Measurements from ENCODE around the gene TRAP1. TPM values are rescaled to one million over a fixed set of nuclear protein-coding genes. Genes with fewer than 3 reads are reported as not detected.

The TRAP1 gene
- total RNA-seq, 2 experiments from 2014 or later: 366 to 377 TPM

DNA sequence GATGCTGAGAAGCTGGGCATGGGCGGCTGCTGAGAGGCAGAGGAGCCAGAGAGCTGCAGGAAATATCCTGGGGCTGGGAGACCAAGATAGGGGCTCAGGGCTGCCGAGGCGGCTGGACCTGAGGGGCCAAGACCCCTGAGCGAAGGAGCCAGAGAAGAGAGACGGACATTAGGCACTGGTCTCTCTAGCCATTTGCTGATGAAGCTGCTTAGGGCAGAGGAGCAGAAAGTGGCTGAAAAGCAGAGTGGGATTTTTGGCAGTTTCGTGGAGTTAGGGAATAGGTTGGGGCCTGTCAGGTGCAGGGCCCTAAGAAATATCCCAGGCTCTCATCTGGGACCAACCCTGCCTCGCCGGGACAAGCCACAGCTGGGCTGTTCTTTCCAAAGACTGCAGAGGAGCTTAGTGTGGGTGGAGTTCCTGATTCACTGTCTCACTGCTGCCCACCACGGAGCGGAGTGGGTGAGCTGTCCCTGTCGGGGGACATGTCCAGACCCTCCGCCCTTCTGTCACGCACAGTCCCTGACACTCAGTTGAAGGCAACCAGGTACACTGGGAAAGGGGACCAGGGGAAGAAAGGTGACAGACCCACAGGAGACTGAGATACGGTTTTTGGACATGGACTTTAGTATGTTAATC is 74.1 kb downstream of the TRAP1 start:
- H3K4me1 Mint-ChIP-seq: peaks cover 8% of the 10 kb centered on the region
- H3K27me3 Mint-ChIP-seq: no peaks in the 10 kb centered on the region
- H3K36me3 Mint-ChIP-seq: peaks cover 6% of the 10 kb centered on the region
- no peak for DNase-seq
- H3K4me3 Mint-ChIP-seq: no peak overlapping the region
- H3K9me3 Mint-ChIP-seq: peaks cover 1% of the 10 kb centered on the region
- H3K27ac Mint-ChIP-seq: no peak overlapping the region

DNA sequence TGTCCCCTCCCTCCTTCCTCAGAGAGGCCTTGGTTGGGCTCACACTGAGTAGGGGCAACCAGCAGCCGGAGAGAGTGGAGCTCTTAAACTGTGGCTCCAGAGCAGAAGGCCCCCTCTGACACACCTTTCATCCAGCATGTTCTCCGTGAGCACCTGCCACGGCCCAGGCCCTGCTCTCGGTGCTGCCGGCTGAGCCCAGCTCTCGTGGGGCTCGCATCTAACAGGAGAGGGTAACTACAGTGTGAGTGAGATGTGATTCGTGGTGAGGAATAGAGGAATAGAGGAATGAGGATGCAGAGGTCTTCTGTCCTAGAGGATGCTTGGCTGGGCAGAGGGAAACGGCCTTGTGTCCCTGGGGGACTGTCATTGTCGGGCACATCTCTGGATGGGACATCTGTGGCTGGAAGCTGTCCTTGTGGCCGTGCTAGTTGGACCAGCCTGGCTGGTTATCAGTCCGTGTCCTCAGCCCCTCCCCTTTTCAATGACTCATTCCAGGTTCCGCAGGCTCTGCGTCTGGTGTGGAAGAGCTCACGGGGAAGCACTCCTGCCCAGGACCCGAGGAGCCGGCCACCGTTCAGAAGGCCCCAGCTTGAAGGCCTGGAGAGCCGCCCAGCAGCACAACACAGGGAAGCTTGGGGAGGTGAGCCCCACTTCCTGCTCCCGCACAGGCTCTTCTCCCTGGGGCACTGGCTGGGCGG is 74.8 kb downstream of the TRAP1 start:
- Mint-ChIP-seq H3K4me1 (peaks cover 13% of the 10 kb centered on the region), H3K27me3 (no peaks in the 10 kb centered on the region), H3K36me3 (peaks cover 8% of the 10 kb centered on the region), H3K9me3 (peaks cover 1% of the 10 kb centered on the region), H3K4me3 (no peak overlapping the region), H3K27ac (no peak overlapping the region)
- DNase-seq: no peak

- no peak for DNase-seq
- peaks cover 11% of the 10 kb centered on the region for H3K36me3 Mint-ChIP-seq
- H3K27me3 Mint-ChIP-seq: no peaks in the 10 kb centered on the region
- H3K27ac Mint-ChIP-seq: no peak overlapping the region
- H3K9me3 Mint-ChIP-seq: peaks cover 1% of the 10 kb centered on the region
- H3K4me3 Mint-ChIP-seq: no peak overlapping the region
- peaks cover 20% of the 10 kb centered on the region for H3K4me1 Mint-ChIP-seq
These were observed 75.4 kb downstream of the TRAP1 start for GRCh38 chr16:3641801-3642396.

DNA sequence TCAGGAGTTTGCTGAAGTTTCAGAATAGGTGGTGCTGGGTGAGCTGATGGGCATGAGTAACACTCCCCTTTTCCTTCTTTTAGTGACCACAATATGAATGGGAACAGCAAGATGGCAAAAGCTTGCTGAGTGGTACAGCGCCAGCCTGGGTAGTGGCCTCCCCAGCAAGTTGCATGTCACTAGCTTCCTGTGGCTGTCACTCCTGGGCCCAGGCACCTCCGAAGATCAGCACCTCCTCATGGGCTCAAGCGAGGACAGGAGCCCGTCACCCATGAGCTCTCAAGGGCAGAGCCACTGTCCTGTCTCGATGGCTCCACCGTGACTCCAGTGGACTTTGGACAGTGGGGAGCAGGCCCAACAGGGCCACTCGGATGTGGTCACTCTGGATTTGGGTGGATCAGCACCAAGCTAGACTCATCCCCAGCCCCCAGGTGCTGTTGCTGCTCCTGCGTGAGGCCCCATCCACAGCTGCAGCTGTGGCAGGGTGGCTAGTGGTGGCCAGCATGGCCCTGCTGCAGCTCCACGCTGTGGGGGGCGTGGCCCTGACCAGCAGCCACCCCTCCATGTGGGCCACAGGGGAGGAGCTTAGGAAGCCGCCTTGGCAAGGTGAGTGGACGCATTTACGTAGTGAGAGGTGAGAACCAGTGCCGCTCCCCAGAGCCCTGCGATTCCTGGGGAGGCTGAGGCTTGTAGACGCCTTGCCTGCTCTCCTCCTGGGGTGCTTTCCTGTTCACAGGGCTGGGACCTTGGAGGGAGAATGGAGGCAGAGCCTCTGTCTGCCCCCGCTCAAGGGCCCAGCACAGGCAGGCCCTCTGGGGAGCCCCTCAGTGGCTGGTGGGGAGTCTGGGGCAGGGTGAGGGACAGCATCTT is 76.5 kb downstream of the TRAP1 start:
- peaks cover 1% of the 10 kb centered on the region for H3K9me3 Mint-ChIP-seq
- H3K27ac Mint-ChIP-seq: no peak overlapping the region
- no peak overlapping the region for H3K4me3 Mint-ChIP-seq
- peaks cover 11% of the 10 kb centered on the region for H3K36me3 Mint-ChIP-seq
- H3K4me1 Mint-ChIP-seq: peaks cover 27% of the 10 kb centered on the region
- no peaks in the 10 kb centered on the region for H3K27me3 Mint-ChIP-seq
- no peak for DNase-seq

- no peaks in the 10 kb centered on the region for H3K27me3 Mint-ChIP-seq
- H3K4me3 Mint-ChIP-seq: no peak overlapping the region
- peaks cover 1% of the 10 kb centered on the region for H3K9me3 Mint-ChIP-seq
- peaks cover 11% of the 10 kb centered on the region for H3K36me3 Mint-ChIP-seq
- H3K4me1 Mint-ChIP-seq: peaks cover 29% of the 10 kb centered on the region
- H3K27ac Mint-ChIP-seq: no peak overlapping the region
- no peak for DNase-seq
These were observed 77.1 kb downstream of the TRAP1 start for GRCh38 chr16:3640207-3640606.

DNA sequence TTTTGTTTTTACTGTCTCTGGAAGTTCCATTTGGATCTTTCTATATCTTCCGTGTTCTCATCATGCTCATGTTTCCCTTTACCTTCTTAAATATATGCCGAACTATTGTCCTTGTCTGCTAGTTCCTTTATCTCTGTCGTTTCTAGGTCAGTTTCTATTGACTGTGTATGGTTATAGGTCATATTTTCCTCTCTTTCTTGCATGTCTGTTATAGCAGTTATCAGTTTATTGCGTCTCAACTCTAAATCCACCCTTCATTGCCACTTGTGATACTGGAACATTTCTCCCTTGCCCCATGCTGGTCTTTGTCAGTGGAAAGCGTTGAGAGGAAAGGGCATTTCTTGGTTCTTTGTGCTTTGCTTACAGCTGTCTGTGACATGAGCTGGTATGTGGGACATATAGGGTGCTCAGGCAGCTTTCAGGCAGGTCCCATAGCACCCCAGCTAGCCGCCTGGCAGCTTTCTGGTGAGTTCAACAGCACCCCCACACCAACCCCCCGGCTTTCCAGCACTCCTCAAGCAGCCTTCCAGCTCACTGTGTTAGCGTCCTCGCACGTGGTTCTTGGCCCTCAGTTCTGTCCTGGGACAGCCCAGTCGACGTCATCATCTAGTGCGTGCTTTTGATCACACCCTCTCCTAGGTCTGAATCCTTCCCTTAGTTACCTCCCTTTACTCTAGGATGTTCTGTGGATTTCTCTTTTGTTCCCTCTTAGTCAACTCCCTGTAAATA is 78.2 kb downstream of the TRAP1 start:
- H3K36me3 Mint-ChIP-seq: peaks cover 11% of the 10 kb centered on the region
- peaks cover 1% of the 10 kb centered on the region for H3K9me3 Mint-ChIP-seq
- DNase-seq: no peak
- peaks cover 29% of the 10 kb centered on the region for H3K4me1 Mint-ChIP-seq
- H3K4me3 Mint-ChIP-seq: no peak overlapping the region
- H3K27ac Mint-ChIP-seq: no peak overlapping the region
- no peaks in the 10 kb centered on the region for H3K27me3 Mint-ChIP-seq

- no peaks in the 10 kb centered on the region for H3K27me3 Mint-ChIP-seq
- peaks cover 29% of the 10 kb centered on the region for H3K4me1 Mint-ChIP-seq
- peak overlapping the region; percentile 91 for H3K27ac Mint-ChIP-seq
- peaks cover 1% of the 10 kb centered on the region for H3K9me3 Mint-ChIP-seq
- peaks cover 11% of the 10 kb centered on the region for H3K36me3 Mint-ChIP-seq
- DNase-seq: no peak
- H3K4me3 Mint-ChIP-seq: peak overlapping the region; percentile 27
These were observed 79.9 kb downstream of the TRAP1 start for GRCh38 chr16:3637371-3637923.

DNA sequence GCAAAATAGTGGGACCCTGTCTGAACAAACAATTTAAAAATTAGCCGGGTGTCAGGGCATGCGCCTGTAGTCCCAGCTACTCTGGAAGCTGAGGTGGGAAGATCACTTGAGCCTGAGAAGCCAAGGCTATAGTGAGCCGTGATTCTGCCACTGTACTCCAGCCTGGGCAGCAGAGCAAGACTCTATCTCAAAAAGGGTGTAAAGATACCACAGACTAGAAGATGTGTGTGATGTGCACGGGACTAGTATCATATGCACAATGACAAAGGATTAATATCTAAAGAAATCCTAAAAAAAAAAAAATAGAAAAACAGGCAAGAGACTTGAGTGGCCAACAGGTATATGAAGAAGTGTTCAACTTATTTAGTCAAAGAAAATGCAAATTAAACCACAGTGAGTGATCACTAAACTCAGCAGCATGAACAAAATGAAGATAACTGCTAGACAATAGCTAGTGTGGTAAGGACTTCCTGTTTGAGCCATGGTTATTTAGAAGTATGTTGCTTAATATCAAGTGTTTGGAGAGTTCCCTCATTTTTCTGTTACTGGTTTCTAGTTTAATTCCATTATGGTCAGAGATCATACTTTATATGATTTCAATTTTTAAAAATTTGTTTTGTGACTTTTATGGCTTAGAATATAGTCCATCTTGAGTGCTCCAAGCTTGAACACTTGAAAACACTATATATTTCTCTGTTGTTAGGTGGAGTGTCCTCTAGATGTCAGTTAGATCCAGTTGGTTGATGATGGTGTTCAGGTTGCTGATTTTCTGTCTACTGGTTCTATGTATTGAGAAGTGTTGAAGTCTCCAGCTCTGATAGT is 91.2 kb downstream of the TRAP1 start:
- no peaks in the 10 kb centered on the region for H3K9me3 Mint-ChIP-seq
- no peak overlapping the region for H3K4me3 Mint-ChIP-seq
- H3K36me3 Mint-ChIP-seq: no peaks in the 10 kb centered on the region
- H3K27ac Mint-ChIP-seq: peak overlapping the region; percentile 68
- no peak for DNase-seq
- H3K4me1 Mint-ChIP-seq: peaks cover 28% of the 10 kb centered on the region
- no peaks in the 10 kb centered on the region for H3K27me3 Mint-ChIP-seq

- no peaks in the 10 kb centered on the region for H3K9me3 Mint-ChIP-seq
- peaks cover 28% of the 10 kb centered on the region for H3K4me1 Mint-ChIP-seq
- no peak for DNase-seq
- no peak overlapping the region for H3K4me3 Mint-ChIP-seq
- no peaks in the 10 kb centered on the region for H3K27me3 Mint-ChIP-seq
- H3K36me3 Mint-ChIP-seq: no peaks in the 10 kb centered on the region
- H3K27ac Mint-ChIP-seq: no peak overlapping the region
These were observed 92.0 kb downstream of the TRAP1 start for GRCh38 chr16:3625331-3625730.

GRCh38 chr16:3623642-3624041 is 93.7 kb downstream of the TRAP1 start:
- peaks cover 30% of the 10 kb centered on the region for H3K4me1 Mint-ChIP-seq
- H3K4me3 Mint-ChIP-seq: no peak overlapping the region
- H3K36me3 Mint-ChIP-seq: peaks cover 2% of the 10 kb centered on the region
- H3K27me3 Mint-ChIP-seq: no peaks in the 10 kb centered on the region
- no peak overlapping the region for H3K27ac Mint-ChIP-seq
- no peaks in the 10 kb centered on the region for H3K9me3 Mint-ChIP-seq
- DNase-seq: no peak

DNA sequence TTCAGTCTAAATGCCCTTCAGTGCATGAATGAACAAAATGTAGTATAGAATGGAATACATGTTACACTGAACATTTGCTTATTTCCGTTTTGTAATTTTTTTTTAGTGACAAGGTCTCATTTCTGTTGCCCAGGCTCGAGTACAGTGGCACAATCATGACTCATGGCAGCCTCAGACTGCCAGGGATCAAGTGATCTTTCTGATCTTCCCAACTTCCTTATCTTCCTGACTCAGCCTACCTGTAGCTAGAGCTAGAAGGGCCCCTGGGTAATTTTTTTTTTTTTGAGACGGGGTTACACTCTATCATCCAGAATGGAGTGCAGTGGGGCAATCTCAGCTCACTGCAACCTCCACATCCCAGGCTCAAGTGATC is 98.6 kb downstream of the TRAP1 start:
- H3K4me3 Mint-ChIP-seq: no peak overlapping the region
- H3K4me1 Mint-ChIP-seq: peaks cover 34% of the 10 kb centered on the region
- no peak overlapping the region for H3K27ac Mint-ChIP-seq
- peaks cover 20% of the 10 kb centered on the region for H3K36me3 Mint-ChIP-seq
- H3K27me3 Mint-ChIP-seq: no peaks in the 10 kb centered on the region
- peaks cover 2% of the 10 kb centered on the region for H3K9me3 Mint-ChIP-seq
- DNase-seq: no peak

DNA sequence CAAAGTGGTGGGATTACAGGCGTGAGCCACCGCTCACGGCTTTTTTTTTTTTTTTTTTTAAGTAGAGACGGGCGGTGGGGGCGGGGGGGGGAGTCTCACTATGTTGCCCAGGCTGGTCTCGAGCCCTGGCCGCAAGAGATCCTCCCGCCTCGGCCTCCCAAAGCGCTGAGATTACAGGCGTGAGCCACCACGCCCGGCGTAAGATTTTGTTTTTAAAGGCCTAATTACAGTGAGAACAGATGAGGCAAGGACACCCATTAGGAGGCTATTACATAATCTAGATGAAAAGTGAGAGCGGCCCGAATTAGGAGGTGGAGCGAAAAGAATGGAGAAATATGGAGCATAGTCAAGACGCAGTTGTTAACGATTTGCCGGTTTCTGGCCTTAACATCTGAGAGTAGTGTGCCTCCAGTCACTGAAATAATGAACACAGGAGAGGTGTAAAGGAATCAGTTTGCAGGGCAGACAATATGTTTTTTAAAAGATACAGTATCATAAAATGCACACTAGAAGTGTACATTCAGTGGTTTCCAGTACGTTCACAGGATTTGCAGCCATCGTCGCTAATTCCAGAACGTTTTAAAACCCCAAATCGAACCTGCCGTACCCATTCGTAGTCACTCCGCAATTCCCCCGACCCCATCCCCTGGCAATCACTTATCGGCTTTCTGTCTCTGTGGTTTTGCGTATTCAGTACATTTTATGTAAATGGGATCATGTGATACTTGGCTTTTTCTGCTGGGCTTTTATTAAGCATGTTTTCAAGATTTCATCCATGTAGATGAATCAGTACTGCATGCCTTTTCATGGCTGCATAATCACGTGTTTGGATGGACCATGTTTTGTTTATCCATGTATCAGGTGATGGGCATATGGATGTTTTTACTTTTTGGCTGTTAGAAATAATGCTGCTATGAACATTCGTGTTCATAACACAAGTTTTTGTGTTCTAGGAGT is 104.5 kb downstream of the TRAP1 start:
- Mint-ChIP-seq H3K27ac (peak overlapping the region; percentile 55), H3K4me3 (peak overlapping the region; percentile 98), H3K27me3 (no peaks in the 10 kb centered on the region), H3K9me3 (peaks cover 2% of the 10 kb centered on the region), H3K36me3 (peaks cover 26% of the 10 kb centered on the region), H3K4me1 (peaks cover 36% of the 10 kb centered on the region)
- no peak for DNase-seq

All from activated naive CD8-positive, alpha-beta T cell treated with anti-CD3 and anti-CD28 coated beads for 36 hours (primary cell).